Esophagus squamous epithelium (tissue), 5 donors: ENCODE measurements around the gene EPC2. TPM values are rescaled to one million over a fixed set of nuclear protein-coding genes. Genes with fewer than 3 reads are reported as not detected.

Source experiments
- DNase-seq: peaks from one replicate; lab custom pipeline; 2025; lab: John Stamatoyannopoulos, UW
- H3K27ac ChIP-seq, 4 donors: fragments of 200-600 bp; sonication (generic); one replicate each; pipeline ENCODE4 v1.5.1; 2016 to 2019; ENCODE audit warnings: mild to moderate bottlenecking in 1 of 4
- H3K27me3 ChIP-seq, 4 donors: fragments of 200-600 bp; sonication (generic); 1 replicate in 3 of 4; 2 replicates in 1 of 4; pipeline versions ENCODE4 v1.5.1 to v1.6.0; 2017 to 2021; ENCODE audit warnings: antibody characterized with exemption in 1 of 4
- H3K36me3 ChIP-seq, 3 donors: fragments of 200-600 bp; sonication (generic); one replicate each; pipeline ENCODE4 v1.5.1; 2016 to 2019
- H3K4me1 ChIP-seq, 3 donors: fragments of 200-600 bp; sonication (generic); one replicate each; pipeline ENCODE4 v1.5.1; 2017 to 2019
- H3K4me3 ChIP-seq, 4 donors: fragments of 200-600 bp; sonication (generic); 1 replicate in 3 of 4; 2 replicates in 1 of 4; pipeline ENCODE4 v1.5.1; 2016 to 2019; ENCODE audit warnings: mild to moderate bottlenecking in 2 of 4, moderate library complexity in 1 of 4
- H3K9me3 ChIP-seq, 3 donors: fragments of 200-600 bp; sonication (generic); one replicate each; pipeline ENCODE4 v1.5.1; 2016 to 2019
- POLR2A ChIP-seq, 4 donors: fragments of 450-650 bp; IDR thresholded peaks; one replicate each; pipeline ENCODE4 v1.6.1; 2017; ENCODE audit warnings: antibody characterized with exemption in 4 of 4, mild to moderate bottlenecking in 4 of 4, moderate library complexity in 3 of 4
- WGBS, 2 donors: methylation state at CpG; one replicate each; pipeline ENCODE4 v1.1.5; 2018; 5-methylcytosine and 5-hydroxymethylcytosine counted together
- intact Hi-C: fragments of 100-400 bp; cut with DNase I; formaldehyde crosslinking; loops from one replicate; pipeline ENCODE4 v1.15.0; 2022
- total RNA-seq, 4 donors: library from RNA; depleted of rRNA; stranded (reverse); fragments of >200 nt; gene quantifications; one replicate each; pipeline ENCODE4 v1.1.0, GENCODE V29; 2016
- TF ChIP-seq, protein P1 (sequence below), 6 experiments: fragments of 450-650 bp in 4 of 6; fragments of 200-600 bp in 2 of 6; sonication (generic) in 2 of 6; IDR thresholded peaks; one replicate each; pipeline ENCODE4 v1.5.1; 2016 to 2019; ENCODE audit warnings: antibody characterized with exemption in 6 of 6, mild to moderate bottlenecking in 4 of 6, moderate library complexity in 4 of 6
- donor health status: DM: yes; HTN: yes; CAD: no.

Gene EPC2
- total RNA-seq, 4 donors from 2014 or later: 10.6 to 29.2 (median 15.4) TPM

DNA sequence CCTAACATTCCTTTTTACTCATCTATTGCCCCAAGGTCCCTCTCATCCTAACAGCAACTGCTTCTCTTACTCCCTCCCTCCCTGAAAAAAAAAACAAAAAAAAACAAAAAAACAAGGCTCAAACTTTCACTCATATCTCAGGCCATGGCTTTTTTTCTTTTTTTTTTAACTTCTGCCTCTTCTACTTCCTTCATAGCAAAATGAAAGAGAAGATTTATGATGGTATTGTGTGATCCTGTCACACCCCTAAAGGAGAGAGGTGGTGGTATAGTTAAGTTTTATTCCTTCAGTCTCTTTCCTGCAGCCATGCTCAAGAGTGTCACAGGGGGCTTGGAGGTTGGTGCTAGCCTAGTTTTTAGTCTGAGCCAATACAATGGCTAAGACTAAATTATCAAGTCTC, 21.5 kb upstream of the EPC2 start:
- Histone ChIP-seq H3K9me3 (no peaks in the 10 kb centered on the region), H3K4me1 (no peaks in the 10 kb centered on the region), H3K27me3 (no peaks in the 10 kb centered on the region), H3K4me3 (no peak overlapping the region), H3K27ac (no peak overlapping the region), H3K36me3 (no peaks in the 10 kb centered on the region)
- no peak for TF ChIP-seq POLR2A (IDR thresholded peaks at IDR 0.05)
- TF ChIP-seq, protein P1, sequence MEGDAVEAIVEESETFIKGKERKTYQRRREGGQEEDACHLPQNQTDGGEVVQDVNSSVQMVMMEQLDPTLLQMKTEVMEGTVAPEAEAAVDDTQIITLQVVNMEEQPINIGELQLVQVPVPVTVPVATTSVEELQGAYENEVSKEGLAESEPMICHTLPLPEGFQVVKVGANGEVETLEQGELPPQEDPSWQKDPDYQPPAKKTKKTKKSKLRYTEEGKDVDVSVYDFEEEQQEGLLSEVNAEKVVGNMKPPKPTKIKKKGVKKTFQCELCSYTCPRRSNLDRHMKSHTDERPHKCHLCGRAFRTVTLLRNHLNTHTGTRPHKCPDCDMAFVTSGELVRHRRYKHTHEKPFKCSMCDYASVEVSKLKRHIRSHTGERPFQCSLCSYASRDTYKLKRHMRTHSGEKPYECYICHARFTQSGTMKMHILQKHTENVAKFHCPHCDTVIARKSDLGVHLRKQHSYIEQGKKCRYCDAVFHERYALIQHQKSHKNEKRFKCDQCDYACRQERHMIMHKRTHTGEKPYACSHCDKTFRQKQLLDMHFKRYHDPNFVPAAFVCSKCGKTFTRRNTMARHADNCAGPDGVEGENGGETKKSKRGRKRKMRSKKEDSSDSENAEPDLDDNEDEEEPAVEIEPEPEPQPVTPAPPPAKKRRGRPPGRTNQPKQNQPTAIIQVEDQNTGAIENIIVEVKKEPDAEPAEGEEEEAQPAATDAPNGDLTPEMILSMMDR (IDR thresholded peaks at IDR 0.05): no peak
- no peak for DNase-seq
- intact Hi-C loops: no loop called here

DNA sequence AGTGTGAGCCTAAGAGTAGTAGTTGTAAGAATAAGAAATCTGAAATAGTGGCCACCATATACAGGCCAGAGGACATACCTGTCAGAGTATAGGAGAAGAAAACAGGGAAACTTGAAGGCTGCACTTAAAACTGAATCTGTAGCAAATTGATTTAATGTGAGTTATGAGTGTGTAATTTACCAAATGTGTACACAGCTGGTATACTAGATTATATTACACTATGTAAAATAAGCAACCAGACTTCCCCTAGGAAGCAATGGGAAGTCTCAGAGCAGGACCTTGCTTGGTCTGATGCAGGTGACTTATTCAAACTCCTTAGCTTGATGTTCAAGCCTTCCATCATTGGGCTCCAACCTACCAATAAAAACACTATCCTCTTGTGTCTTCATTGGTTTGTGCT, 17.3 kb upstream of the EPC2 start:
- intact Hi-C loops: no loop called here
- H3K4me3 ChIP-seq: no peak overlapping the region
- no peaks in the 10 kb centered on the region for H3K27me3 ChIP-seq
- H3K36me3 ChIP-seq: no peaks in the 10 kb centered on the region
- H3K9me3 ChIP-seq: no peaks in the 10 kb centered on the region
- H3K27ac ChIP-seq: no peak overlapping the region
- TF ChIP-seq POLR2A (IDR thresholded peaks at IDR 0.05): no peak
- TF ChIP-seq, protein P1 (IDR thresholded peaks at IDR 0.05): no peak
- DNase-seq: no peak
- no peaks in the 10 kb centered on the region for H3K4me1 ChIP-seq

DNA sequence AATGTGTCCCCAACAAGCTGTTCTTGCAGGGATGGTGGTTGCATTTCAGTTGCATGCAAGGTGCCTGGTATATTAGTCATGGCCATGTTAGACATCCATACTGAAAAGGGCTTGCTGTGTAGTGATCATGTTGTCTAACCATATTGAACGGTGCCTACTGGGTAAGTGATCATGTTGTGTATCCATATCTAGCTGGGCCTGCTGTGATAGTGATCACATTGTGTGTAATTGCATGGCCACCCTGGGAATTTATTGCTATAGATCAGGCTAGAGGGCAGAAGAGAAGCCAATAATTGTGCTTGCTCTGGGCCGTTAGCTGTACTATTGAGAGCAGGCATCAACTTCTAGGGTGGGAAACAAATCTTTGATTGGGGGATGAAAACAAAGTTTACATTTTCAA, 9.8 kb upstream of the EPC2 start:
- Histone ChIP-seq H3K4me3 (no peak overlapping the region), H3K27me3 (peaks cover 0 to 6% (median 0%) of the 10 kb centered on the region in 4 donors), H3K9me3 (no peaks in the 10 kb centered on the region), H3K27ac (no peak overlapping the region), H3K4me1 (no peaks in the 10 kb centered on the region), H3K36me3 (no peaks in the 10 kb centered on the region)
- WGBS, 2 donors: 66 to 83% methylated on average over 2 of the region's 2 CpGs
- intact Hi-C loops: no loop called here
- no peak for DNase-seq
- TF ChIP-seq, protein P1 (IDR thresholded peaks at IDR 0.05): no peak
- TF ChIP-seq POLR2A (IDR thresholded peaks at IDR 0.05): no peak

DNA sequence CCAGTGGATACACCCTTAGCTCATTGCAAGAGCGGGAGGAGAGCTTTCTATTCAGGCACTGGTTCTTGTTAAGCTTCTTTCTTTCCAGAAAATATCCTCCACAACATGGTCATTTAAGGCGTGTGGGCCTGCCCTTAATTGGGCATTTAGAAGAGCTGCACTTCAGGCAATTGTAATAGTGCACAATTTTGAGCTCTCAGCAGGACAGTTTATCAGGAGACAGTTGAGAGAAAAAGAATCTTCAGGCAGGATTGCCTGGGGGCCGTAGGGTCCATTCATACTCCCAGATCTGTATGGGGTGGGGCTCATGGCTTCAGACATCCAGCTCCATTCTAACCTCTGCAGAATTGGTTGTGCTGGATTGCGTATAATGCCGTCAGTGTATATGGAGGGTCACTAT, 6.0 kb upstream of the EPC2 start:
- DNase-seq: no peak
- Histone ChIP-seq H3K27ac (no peak overlapping the region), H3K9me3 (no peaks in the 10 kb centered on the region), H3K36me3 (no peaks in the 10 kb centered on the region), H3K27me3 (peaks cover 0 to 17% (median 0%) of the 10 kb centered on the region in 4 donors), H3K4me3 (no peak overlapping the region), H3K4me1 (peaks cover 0 to 15% (median 8%) of the 10 kb centered on the region in 3 donors)
- 81 to 82% methylated on average over 5 of the region's 5 CpGs for WGBS, 2 donors
- TF ChIP-seq POLR2A (IDR thresholded peaks at IDR 0.05): no peak
- TF ChIP-seq, protein P1 (IDR thresholded peaks at IDR 0.05): no peak
- intact Hi-C loops: no loop called here

DNA sequence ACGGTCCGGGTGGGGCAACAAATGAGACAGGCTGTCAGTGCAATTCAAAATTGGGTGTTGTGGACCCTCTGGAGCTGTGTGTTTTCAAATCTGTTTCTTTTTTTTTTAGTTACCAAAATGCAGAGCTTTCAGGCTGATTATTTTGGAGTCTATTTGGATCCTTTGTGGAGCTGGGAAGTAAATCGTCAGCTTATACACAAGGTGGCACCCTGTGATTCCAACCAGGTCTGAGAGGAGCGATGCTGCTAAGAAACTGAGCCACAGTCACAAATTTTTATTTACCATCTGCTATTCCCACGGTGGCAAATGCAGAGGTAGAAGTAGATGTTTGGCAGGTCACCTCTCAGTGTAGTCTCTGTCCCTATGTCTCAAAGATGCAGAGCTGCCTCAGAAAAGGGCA, 3.8 kb upstream of the EPC2 start:
- no peak for DNase-seq
- TF ChIP-seq, protein P1 (IDR thresholded peaks at IDR 0.05): no peak
- no peak for TF ChIP-seq POLR2A (IDR thresholded peaks at IDR 0.05)
- 63 to 69% methylated on average over 5 of the region's 5 CpGs for WGBS, 2 donors

More for the DNA sequence above, 3.8 kb upstream of the EPC2 start:
- no peak overlapping the region for H3K4me3 ChIP-seq
- H3K9me3 ChIP-seq: no peaks in the 10 kb centered on the region
- intact Hi-C loops: no loop called here
- H3K27ac ChIP-seq: no peak overlapping the region
- H3K36me3 ChIP-seq: no peaks in the 10 kb centered on the region
- peaks cover 0 to 17% (median 0%) of the 10 kb centered on the region in 4 donors for H3K27me3 ChIP-seq
- H3K4me1 ChIP-seq: peaks cover 0 to 20% (median 13%) of the 10 kb centered on the region in 3 donors
